Kidney epithelial cell (primary cell): Measurements from ENCODE around the gene EXOG. TPM values are rescaled to one million over a fixed set of nuclear protein-coding genes. Genes with fewer than 3 reads are reported as not detected.

Experiments used
- DNase-seq: peaks from one replicate; pipeline ENCODE4 v3.0.0-alpha.2; 2010; ENCODE audit warnings: low read depth
- H3K27me3 ChIP-seq: 2 replicates; pipeline ENCODE4 v1.6.0; 2011; ENCODE audit warnings: low read length; ENCODE audit not compliant: control insufficient read depth, insufficient read depth
- H3K36me3 ChIP-seq: 2 replicates; pipeline ENCODE4 v1.5.1; 2011; ENCODE audit warnings: low read length; ENCODE audit not compliant: control insufficient read depth, insufficient read depth
- H3K4me3 ChIP-seq: 2 replicates; pipeline ENCODE4 v1.5.1; 2011; ENCODE audit warnings: low read depth, mild to moderate bottlenecking, control low read depth, low read length
- CTCF ChIP-seq: IDR thresholded peaks from 2 replicates; pipeline ENCODE4 v1.5.1; 2011; ENCODE audit warnings: mild to moderate bottlenecking, moderate library complexity, low read length, control low read depth, inconsistent platforms; ENCODE audit not compliant: insufficient read depth, poor library complexity, severe bottlenecking
- total RNA-seq: library from RNA; depleted of rRNA; stranded (reverse); fragments of >200 nt; gene quantifications from 2 replicates; pipeline ENCODE4 v1.2.3, GENCODE V29; 2015

Gene EXOG
- total RNA-seq, 1 donor from 2014 or later: 5.4 TPM

GRCh38 chr3:38560996-38561717, 65.0 kb downstream of the EXOG start:
- no peak overlapping the region for H3K4me3 ChIP-seq
- no peaks in the 10 kb centered on the region for H3K36me3 ChIP-seq
- no peak for TF ChIP-seq CTCF
- DNase-seq: no peak
- no peaks in the 10 kb centered on the region for H3K27me3 ChIP-seq

- Histone ChIP-seq H3K4me3 (no peak overlapping the region), H3K27me3 (no peaks in the 10 kb centered on the region), H3K36me3 (no peaks in the 10 kb centered on the region)
- no peak for TF ChIP-seq CTCF
- no peak for DNase-seq
Observed at GRCh38 chr3:38561746-38562466, 65.8 kb downstream of the EXOG start.

GRCh38 chr3:38562467-38562925, 66.4 kb downstream of the EXOG start:
- no peak for TF ChIP-seq CTCF
- Histone ChIP-seq H3K4me3 (no peak overlapping the region), H3K36me3 (no peaks in the 10 kb centered on the region)

GRCh38 chr3:38563070-38563885, 67.1 kb downstream of the EXOG start:
- H3K4me3 ChIP-seq: no peak overlapping the region
- H3K36me3 ChIP-seq: no peaks in the 10 kb centered on the region
- no peak for TF ChIP-seq CTCF
- no peak for DNase-seq
- H3K27me3 ChIP-seq: no peaks in the 10 kb centered on the region

More at GRCh38 chr3:38562467-38562925, 66.4 kb downstream of the EXOG start:
- no peaks in the 10 kb centered on the region for H3K27me3 ChIP-seq
- no peak for DNase-seq

- DNase-seq: no peak
- no peaks in the 10 kb centered on the region for H3K27me3 ChIP-seq
- no peak for TF ChIP-seq CTCF
Observed at GRCh38 chr3:38563886-38564270, 67.7 kb downstream of the EXOG start.

More at GRCh38 chr3:38563886-38564270, 67.7 kb downstream of the EXOG start:
- Histone ChIP-seq H3K36me3 (no peaks in the 10 kb centered on the region), H3K4me3 (no peak overlapping the region)
